WTC11 (cell line): ENCODE data around the gene ZNF668. TPM values are rescaled to one million over a fixed set of nuclear protein-coding genes. Genes with fewer than 3 reads are reported as not detected.

Experiments
- ATAC-seq: fragments of 200-7000 bp; cut with Tn5 transposase; 2 replicates; pipeline ENCODE4 v1.10.0; 2021; ENCODE audit warnings: mild to moderate bottlenecking, moderate library complexity
- CTCF ChIA-PET: fragments of 300-600 bp; sonication (Branson Sonifier 250); formaldehyde crosslinking; loops from one replicate; lab custom pipeline; 2021; ENCODE audit warnings: antibody characterized with exemption; lab: Charles Lee
- POLR2A ChIA-PET: fragments of 350-600 bp; sonication (Branson Sonifier 250); formaldehyde crosslinking; loops from one replicate; lab custom pipeline; 2021; ENCODE audit warnings: antibody characterized with exemption; lab: Charles Lee
- DNase-seq: peaks from one replicate; pipeline ENCODE4 v3.0.0; 2021; ENCODE audit warnings: low spot score
- H3K27ac Mint-ChIP-seq: 2 replicates; pipeline ENCODE4 v1.8.0; 2021; ENCODE audit warnings: mixed read lengths
- H3K27me3 Mint-ChIP-seq: 2 replicates; pipeline ENCODE4 v1.8.0; 2021; ENCODE audit warnings: low read depth, mild to moderate bottlenecking, moderate library complexity, mixed read lengths
- H3K36me3 Mint-ChIP-seq: 2 replicates; pipeline ENCODE4 v1.8.0; 2021; ENCODE audit warnings: mixed read lengths
- H3K4me1 Mint-ChIP-seq: 2 replicates; pipeline ENCODE4 v1.8.0; 2022; ENCODE audit warnings: mixed read lengths
- H3K4me3 Mint-ChIP-seq: 2 replicates; pipeline ENCODE4 v1.8.0; 2021; ENCODE audit warnings: mild to moderate bottlenecking, moderate library complexity, mixed read lengths
- H3K9me3 Mint-ChIP-seq: 2 replicates; pipeline ENCODE4 v1.8.0; 2021; ENCODE audit warnings: mixed read lengths
- CBFB ChIP-seq: sonication (generic); formaldehyde crosslinking; IDR thresholded peaks from 2 replicates; pipeline ENCODE4 v1.8.1; 2022; ENCODE audit warnings: mild to moderate bottlenecking, low read depth, missing genetic modification reagents
- CREM ChIP-seq: sonication (generic); formaldehyde crosslinking; IDR thresholded peaks from 2 replicates; pipeline ENCODE4 v1.8.1; 2022; ENCODE audit warnings: mild to moderate bottlenecking, missing genetic modification reagents, moderate library complexity
- E2F1 ChIP-seq: sonication (generic); formaldehyde crosslinking; IDR thresholded peaks from 2 replicates; pipeline ENCODE4 v1.8.0; 2022; ENCODE audit warnings: mild to moderate bottlenecking, missing genetic modification reagents
- ELF4 ChIP-seq: sonication (generic); formaldehyde crosslinking; IDR thresholded peaks from 2 replicates; pipeline ENCODE4 v1.8.1; 2022; ENCODE audit warnings: low read depth, mild to moderate bottlenecking, moderate library complexity, missing genetic modification reagents
- EMX1 ChIP-seq: fragments of 250-450 bp; sonication (Bioruptor Pico); IDR thresholded peaks from 2 replicates; pipeline ENCODE4 v1.8.0; 2021; ENCODE audit warnings: mild to moderate bottlenecking
- ETV6 ChIP-seq: sonication (generic); formaldehyde crosslinking; IDR thresholded peaks from 2 replicates; pipeline ENCODE4 v1.8.1; 2022; ENCODE audit warnings: mild to moderate bottlenecking, missing genetic modification reagents
- FOXJ3 ChIP-seq: sonication (generic); formaldehyde crosslinking; IDR thresholded peaks from 2 replicates; pipeline ENCODE4 v1.9.0; 2021; ENCODE audit warnings: missing genetic modification reagents, mild to moderate bottlenecking, borderline replicate concordance
- FOXP1 ChIP-seq: sonication (generic); formaldehyde crosslinking; IDR thresholded peaks from 2 replicates; pipeline ENCODE4 v1.8.0; 2022; ENCODE audit warnings: missing genetic modification reagents, mild to moderate bottlenecking, moderate library complexity, borderline replicate concordance
- GRHL2 ChIP-seq: fragments of 250-450 bp; sonication (Bioruptor Pico); IDR thresholded peaks from 2 replicates; pipeline ENCODE4 v1.8.0; 2022; ENCODE audit warnings: mild to moderate bottlenecking, moderate library complexity; ENCODE audit not compliant: insufficient replicate concordance, severe bottlenecking
- HMGA2 ChIP-seq: fragments of 250-450 bp; sonication (Bioruptor Pico); IDR thresholded peaks from 2 replicates; pipeline ENCODE4 v1.4.0; 2021; ENCODE audit warnings: mild to moderate bottlenecking, moderate library complexity
- JUN ChIP-seq: sonication (generic); formaldehyde crosslinking; IDR thresholded peaks from 2 replicates; pipeline ENCODE4 v1.8.0; 2023; ENCODE audit warnings: mild to moderate bottlenecking, missing genetic modification reagents
- NR1H2 ChIP-seq: sonication (generic); formaldehyde crosslinking; IDR thresholded peaks from 2 replicates; pipeline ENCODE4 v1.9.0; 2021; ENCODE audit warnings: mild to moderate bottlenecking, moderate library complexity, missing genetic modification reagents
- NR3C1 ChIP-seq: sonication (generic); formaldehyde crosslinking; conservative IDR thresholded peaks from 2 replicates; pipeline ENCODE4 v1.8.1; 2023; ENCODE audit warnings: low read depth, mild to moderate bottlenecking, missing genetic modification reagents
- OVOL2 ChIP-seq: fragments of 250-450 bp; sonication (Bioruptor Pico); IDR thresholded peaks from 2 replicates; pipeline ENCODE4 v1.9.0; 2021; ENCODE audit warnings: mild to moderate bottlenecking, borderline replicate concordance
- SP1 ChIP-seq: sonication (generic); formaldehyde crosslinking; conservative IDR thresholded peaks from 2 replicates; pipeline ENCODE4 v1.8.1; 2022; ENCODE audit warnings: missing genetic modification reagents
- TEAD4 ChIP-seq: sonication (generic); formaldehyde crosslinking; IDR thresholded peaks from 2 replicates; pipeline ENCODE4 v1.8.0; 2022; ENCODE audit warnings: mild to moderate bottlenecking, missing genetic modification reagents
- TP53 ChIP-seq: sonication (generic); formaldehyde crosslinking; IDR thresholded peaks from 2 replicates; pipeline ENCODE4 v1.8.1; 2023; ENCODE audit warnings: mild to moderate bottlenecking, missing genetic modification reagents
- ZBTB21 ChIP-seq: sonication (generic); formaldehyde crosslinking; IDR thresholded peaks from 2 replicates; pipeline ENCODE4 v1.8.1; 2023; ENCODE audit warnings: mild to moderate bottlenecking, missing genetic modification reagents, borderline replicate concordance
- ZNF281 ChIP-seq: sonication (generic); formaldehyde crosslinking; IDR thresholded peaks from 2 replicates; pipeline ENCODE4 v1.8.0; 2023; ENCODE audit warnings: mild to moderate bottlenecking, missing genetic modification reagents
- ZNF512 ChIP-seq: sonication (generic); formaldehyde crosslinking; IDR thresholded peaks from 2 replicates; pipeline ENCODE4 v1.8.1; 2022; ENCODE audit warnings: missing genetic modification reagents, borderline replicate concordance
- ZNF671 ChIP-seq: fragments of 250-450 bp; sonication (Bioruptor Pico); IDR thresholded peaks from 2 replicates; pipeline ENCODE4 v1.8.0; 2021; ENCODE audit warnings: mild to moderate bottlenecking
- total RNA-seq: library from RNA; stranded (reverse); gene quantifications from 3 replicates; pipeline ENCODE4 v1.2.3, GENCODE V29; 2021
- TF ChIP-seq, protein P1 (sequence below): sonication (generic); formaldehyde crosslinking; IDR thresholded peaks from 2 replicates; pipeline ENCODE4 v1.8.0; 2022; ENCODE audit warnings: mild to moderate bottlenecking, missing genetic modification reagents
- TF ChIP-seq, protein P2 (sequence below): fragments of 250-450 bp; sonication (Bioruptor Pico); conservative IDR thresholded peaks from 2 replicates; pipeline ENCODE4 v1.9.0; 2021; ENCODE audit warnings: mild to moderate bottlenecking

Gene ZNF668
- total RNA-seq, 1 experiment from 2014 or later = 17.3 TPM

GRCh38 chr16:31055613-31056012, 18.4 kb downstream of the ZNF668 start:
- Mint-ChIP-seq H3K36me3 (peaks cover 3% of the 10 kb centered on the region; the same call in 1 of the 2 replicates), H3K4me3 (no peak overlapping the region), H3K9me3 (peaks cover 4% of the 10 kb centered on the region), H3K27ac (peak overlapping the region; percentile 62; the same call in 1 of the 2 replicates), H3K4me1 (peaks cover 6% of the 10 kb centered on the region), H3K27me3 (peaks cover 10% of the 10 kb centered on the region)
- DNase-seq (no peak), ATAC-seq (peak; percentile 85)
- ChIA-PET POLR2A (interaction anchor here (0.5 to 0.6 kb wide), 2 partner anchors 14 to 24 kb away, joined by 3 read pairs; no protein-coding TSS in a partner anchor), CTCF (interaction anchor here (0.8 to 1.7 kb wide), 5 partner anchors 10 to 87 kb away, joined by 3 to 18 read pairs (median 4); partner anchors contain the start of genes HSD3B7, ZNF646 and ZNF668)
- no peak for TF ChIP-seq TEAD4 (CRISPR knock-in tag)
- no peak for TF ChIP-seq ZNF512 (CRISPR knock-in tag)
- no peak for TF ChIP-seq CREM
- no peak for TF ChIP-seq EMX1
- no peak for TF ChIP-seq JUN (CRISPR knock-in tag)
- TF ChIP-seq ELF4 (CRISPR knock-in tag) = no peak
- no peak for TF ChIP-seq NR3C1
- TF ChIP-seq FOXJ3 (CRISPR knock-in tag) = no peak
- TF ChIP-seq E2F1 = no peak
- no peak for TF ChIP-seq OVOL2
- TF ChIP-seq, protein P1, sequence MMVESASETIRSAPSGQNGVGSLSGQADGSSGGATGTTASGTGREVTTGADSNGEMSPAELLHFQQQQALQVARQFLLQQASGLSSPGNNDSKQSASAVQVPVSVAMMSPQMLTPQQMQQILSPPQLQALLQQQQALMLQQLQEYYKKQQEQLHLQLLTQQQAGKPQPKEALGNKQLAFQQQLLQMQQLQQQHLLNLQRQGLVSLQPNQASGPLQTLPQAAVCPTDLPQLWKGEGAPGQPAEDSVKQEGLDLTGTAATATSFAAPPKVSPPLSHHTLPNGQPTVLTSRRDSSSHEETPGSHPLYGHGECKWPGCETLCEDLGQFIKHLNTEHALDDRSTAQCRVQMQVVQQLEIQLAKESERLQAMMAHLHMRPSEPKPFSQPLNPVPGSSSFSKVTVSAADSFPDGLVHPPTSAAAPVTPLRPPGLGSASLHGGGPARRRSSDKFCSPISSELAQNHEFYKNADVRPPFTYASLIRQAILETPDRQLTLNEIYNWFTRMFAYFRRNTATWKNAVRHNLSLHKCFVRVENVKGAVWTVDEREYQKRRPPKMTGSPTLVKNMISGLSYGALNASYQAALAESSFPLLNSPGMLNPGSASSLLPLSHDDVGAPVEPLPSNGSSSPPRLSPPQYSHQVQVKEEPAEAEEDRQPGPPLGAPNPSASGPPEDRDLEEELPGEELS (CRISPR knock-in tag) = no peak
- TF ChIP-seq ZBTB21 (CRISPR knock-in tag) = no peak
- TF ChIP-seq GRHL2 (CRISPR knock-in tag) = no peak
- TF ChIP-seq HMGA2 (CRISPR knock-in tag) = no peak
- TF ChIP-seq TP53 (CRISPR knock-in tag) = no peak
- TF ChIP-seq, protein P2, sequence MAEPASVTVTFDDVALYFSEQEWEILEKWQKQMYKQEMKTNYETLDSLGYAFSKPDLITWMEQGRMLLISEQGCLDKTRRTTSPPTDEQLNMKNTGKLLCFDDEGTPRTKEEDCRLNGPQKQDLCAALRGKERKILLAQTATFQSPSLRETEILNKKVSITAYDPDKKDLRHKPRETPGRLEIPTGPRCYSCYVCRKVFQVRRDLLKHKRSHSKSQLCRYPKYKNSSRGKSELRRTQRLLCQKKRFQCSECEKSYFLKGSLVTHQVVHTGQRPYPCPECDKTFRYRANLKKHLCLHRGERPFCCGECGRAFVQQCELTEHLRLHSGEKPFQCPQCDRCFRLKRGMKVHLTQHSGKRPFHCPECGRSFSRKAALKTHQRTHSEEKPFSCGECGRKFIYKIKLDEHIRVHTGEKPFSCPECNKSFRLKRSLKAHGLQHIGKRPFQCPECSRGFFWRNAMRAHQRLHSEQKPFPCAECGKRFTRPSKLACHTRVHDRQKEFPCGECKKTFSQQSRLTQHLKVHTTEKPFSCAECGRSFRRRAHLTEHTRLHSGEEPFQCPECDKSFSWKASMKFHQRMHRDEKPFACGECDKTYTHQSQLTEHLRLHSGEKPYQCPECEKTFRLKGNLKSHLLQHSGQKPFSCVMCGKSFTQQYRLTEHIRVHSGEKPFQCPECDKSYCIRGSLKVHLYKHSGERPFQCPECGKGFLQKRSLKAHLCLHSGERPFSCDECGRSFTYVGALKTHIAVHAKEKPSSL (CRISPR knock-in tag) = no peak
- no peak for TF ChIP-seq SP1 (CRISPR knock-in tag)
- no peak for TF ChIP-seq ETV6 (CRISPR knock-in tag)

- H3K27me3 Mint-ChIP-seq = peaks cover 15% of the 10 kb centered on the region
- CTCF ChIA-PET = interaction anchor here (1.3 to 4.5 kb wide), 2 partner anchors 10 to 67 kb away, joined by 4 to 31 read pairs; no protein-coding TSS in a partner anchor
- POLR2A ChIA-PET = no interaction called here
- H3K4me1 Mint-ChIP-seq = peaks cover 15% of the 10 kb centered on the region
- peaks cover 4% of the 10 kb centered on the region for H3K9me3 Mint-ChIP-seq
- DNase-seq = no peak
- no peaks in the 10 kb centered on the region for H3K36me3 Mint-ChIP-seq
- H3K4me3 Mint-ChIP-seq = no peak overlapping the region
- H3K27ac Mint-ChIP-seq = no peak overlapping the region
- ATAC-seq = no peak
- TF ChIP-seq FOXP1 (CRISPR knock-in tag) (no peak), ZBTB21 (CRISPR knock-in tag) (no peak), NR3C1 (no peak), NR1H2 (CRISPR knock-in tag) (no peak), OVOL2 (no peak), TEAD4 (CRISPR knock-in tag) (no peak), CBFB (CRISPR knock-in tag) (no peak), ZNF281 (CRISPR knock-in tag) (no peak), ZNF671 (CRISPR knock-in tag) (no peak)
These were observed 21.9 kb downstream of the ZNF668 start for GRCh38 chr16:31052114-31052513.
